CD4-positive, alpha-beta T cell treated with Interleukin-12 subunit alpha and Interleukin-12 subunit beta, for 1 hour (primary cell): ENCODE data around the gene NEU1.
A peak's percentile ranks its signal among the peaks of the same experiment; 100 is the strongest.
"Not testable (repeated sequence)": the region's sequence is repeated elsewhere in the genome, so short reads cannot be mapped to it uniquely, and the experiment has no call there.

Source experiments
- DNase-seq: peaks from one replicate; pipeline ENCODE4 v3.0.0-alpha.2; 2020

The NEU1 gene

DNA sequence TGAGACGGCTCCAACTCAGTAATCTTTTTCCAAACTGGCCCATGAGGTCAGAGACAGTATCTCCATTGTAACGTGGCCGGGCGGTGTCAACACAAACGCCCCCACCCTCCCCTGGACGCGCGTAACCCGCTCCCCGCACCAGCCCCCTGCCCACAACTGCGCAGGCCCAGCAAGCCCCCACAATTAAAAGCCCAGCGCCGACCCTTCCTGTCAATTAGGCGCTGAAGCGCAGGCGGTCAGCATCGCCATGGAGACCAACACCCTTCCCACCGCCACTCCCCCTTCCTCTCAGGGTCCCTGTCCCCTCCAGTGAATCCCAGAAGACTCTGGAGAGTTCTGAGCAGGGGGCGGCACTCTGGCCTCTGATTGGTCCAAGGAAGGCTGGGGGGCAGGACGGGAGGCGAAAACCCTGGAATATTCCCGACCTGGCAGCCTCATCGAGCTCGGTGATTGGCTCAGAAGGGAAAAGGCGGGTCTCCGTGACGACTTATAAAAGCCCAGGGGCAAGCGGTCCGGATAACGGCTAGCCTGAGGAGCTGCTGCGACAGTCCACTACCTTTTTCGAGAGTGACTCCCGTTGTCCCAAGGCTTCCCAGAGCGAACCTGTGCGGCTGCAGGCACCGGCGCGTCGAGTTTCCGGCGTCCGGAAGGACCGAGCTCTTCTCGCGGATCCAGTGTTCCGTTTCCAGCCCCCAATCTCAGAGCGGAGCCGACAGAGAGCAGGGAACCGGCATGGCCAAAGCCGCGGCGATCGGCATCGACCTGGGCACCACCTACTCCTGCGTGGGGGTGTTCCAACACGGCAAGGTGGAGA, 47.4 kb downstream of the NEU1 start, which contains the start of the genes HSPA1A and HSPA1L:
Gene HSPA1A, plus strand, starts transcription at position 519 of the 814 bp plus-strand sequence. Its CDS starts 214 bp downstream, at position 733.
Gene HSPA1L, minus strand, starts transcription at position 259 of the 814 bp plus-strand sequence. CDS start 3,311 bp downstream, outside the sequence.
- peak; percentile 87 for DNase-seq

DNA sequence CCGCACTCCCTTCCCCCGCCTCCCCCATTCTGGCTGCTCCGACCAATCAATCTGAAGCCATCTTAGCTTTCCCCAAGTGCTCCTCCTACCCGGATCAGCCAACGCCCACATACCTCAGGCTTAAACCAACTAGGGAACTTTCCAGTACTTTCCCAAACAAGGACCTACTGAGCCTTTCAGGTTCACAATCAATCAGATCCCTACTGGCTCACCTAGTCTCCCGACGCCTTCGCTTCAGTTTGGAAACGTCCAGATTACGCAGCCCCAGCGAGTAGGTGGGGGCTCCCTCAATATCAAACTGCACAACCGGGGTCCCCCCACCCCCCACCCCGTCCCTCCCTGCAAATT, 48.0 kb downstream of the NEU1 start:
- DNase-seq: peak; percentile 76

GRCh38 chr6:31813465-31813849, 49.2 kb downstream of the NEU1 start:
- no peak for DNase-seq

DNA sequence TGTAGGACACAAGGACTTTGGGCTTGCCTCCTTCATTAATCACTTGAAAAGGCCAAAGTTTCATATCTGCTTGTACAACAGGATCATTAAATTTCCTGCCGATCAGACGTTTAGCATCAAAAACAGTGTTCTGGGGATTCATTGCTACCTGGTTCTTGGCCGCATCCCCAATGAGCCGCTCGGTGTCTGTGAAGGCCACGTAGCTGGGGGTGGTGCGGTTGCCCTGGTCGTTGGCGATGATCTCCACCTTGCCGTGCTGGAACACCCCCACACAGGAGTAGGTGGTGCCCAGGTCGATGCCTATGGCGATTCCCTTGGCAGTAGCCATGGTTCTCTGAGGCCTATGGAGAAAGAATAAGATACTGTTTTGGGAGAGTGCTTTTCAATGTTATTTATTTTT, 51.0 kb downstream of the NEU1 start:
- DNase-seq: no peak

DNA sequence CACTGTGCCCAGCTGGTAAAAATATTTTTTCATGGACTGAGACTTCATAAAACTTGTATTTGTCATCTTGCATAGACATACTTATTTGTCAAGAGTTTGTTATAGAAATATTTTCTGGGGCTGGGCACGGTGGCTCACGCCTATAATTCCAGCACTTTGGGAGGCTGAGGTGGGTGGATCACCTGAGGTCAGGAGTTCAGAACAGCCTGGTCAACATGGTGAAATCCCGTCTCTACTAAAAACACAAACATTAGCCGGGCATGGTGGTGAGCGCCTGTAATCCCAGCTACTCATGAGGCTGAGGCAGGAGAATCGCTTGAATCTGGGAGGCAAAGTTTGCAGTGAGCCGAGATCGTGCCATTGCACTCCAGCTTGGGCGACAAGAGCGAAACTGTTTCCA, 54.0 kb downstream of the NEU1 start:
- not testable (repeated sequence) for DNase-seq
